Activated CD4-positive, alpha-beta T cell treated with anti-CD3 and anti-CD28 coated beads, Interleukin-10, Interleukin-2, amounts not matched to agents 100 ng/mL and 50 ng/mL, durations not matched to agents 16 hours and 8 hours (primary cell): ENCODE data around the gene PLD5.

Experiments
- DNase-seq: peaks from one replicate; pipeline ENCODE4 v3.0.0-alpha.2; 2020

The PLD5 gene

DNA sequence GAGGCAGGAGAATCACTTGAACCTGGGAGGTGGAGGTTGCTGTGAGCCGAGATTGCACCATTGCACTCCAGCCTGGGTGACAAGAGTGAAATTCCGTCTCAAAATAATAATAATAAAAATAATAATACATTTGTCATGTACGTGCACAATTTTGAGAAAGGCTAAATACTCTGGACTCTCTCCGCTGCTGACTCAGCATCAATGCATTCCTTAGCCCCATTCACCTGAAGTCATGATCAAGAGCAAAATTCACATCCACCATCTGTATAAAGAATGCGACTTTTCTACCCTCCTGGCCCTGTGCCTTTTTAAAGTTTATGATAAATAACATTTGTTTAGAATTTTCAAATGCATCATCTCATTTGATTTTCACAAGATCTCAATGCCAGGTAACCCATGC is 490.1 kb downstream of the PLD5 start:
- DNase-seq: no peak

DNA sequence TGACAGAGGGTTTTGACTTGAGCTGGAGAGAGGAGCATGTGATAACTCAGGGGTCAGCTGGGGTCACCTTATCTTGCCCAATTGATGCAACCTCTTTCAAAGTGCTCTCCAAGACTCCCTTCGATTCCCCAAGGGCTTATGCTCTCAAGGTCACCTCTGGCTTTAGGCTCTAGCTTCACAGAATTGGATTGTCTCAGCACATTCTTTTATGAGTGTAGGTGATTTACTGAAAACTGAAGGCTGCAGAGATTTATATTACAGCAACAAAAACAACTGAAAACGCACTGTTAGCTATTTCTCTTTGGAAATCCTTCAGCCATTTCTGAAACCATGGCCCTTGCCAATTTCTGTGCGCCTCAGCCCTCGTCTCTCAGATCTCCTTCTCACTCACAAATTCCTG is 491.1 kb downstream of the PLD5 start:
- DNase-seq: no peak
